ENCODE measurements around the gene FOXP1.

DNA sequence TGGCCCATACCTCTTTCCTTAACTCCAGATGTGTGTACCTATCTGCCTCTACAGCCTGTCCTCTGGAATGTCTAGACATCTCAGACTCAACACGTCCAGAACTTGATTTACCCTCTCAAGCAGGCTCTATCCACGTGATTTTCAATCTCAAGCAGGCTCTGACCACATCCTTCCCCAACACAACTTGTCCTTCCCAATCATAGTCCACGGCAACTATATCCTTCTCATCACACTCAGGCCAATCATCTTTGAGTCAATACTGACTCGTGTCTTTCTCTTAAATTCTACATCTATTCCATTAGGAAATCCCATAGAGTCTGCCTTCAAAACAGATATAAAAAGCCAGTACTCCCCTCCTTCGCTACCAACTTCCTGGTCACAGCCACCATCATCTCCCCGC, 70.4 kb downstream of the FOXP1 start:
- TF ChIP-seq, protein P1, sequence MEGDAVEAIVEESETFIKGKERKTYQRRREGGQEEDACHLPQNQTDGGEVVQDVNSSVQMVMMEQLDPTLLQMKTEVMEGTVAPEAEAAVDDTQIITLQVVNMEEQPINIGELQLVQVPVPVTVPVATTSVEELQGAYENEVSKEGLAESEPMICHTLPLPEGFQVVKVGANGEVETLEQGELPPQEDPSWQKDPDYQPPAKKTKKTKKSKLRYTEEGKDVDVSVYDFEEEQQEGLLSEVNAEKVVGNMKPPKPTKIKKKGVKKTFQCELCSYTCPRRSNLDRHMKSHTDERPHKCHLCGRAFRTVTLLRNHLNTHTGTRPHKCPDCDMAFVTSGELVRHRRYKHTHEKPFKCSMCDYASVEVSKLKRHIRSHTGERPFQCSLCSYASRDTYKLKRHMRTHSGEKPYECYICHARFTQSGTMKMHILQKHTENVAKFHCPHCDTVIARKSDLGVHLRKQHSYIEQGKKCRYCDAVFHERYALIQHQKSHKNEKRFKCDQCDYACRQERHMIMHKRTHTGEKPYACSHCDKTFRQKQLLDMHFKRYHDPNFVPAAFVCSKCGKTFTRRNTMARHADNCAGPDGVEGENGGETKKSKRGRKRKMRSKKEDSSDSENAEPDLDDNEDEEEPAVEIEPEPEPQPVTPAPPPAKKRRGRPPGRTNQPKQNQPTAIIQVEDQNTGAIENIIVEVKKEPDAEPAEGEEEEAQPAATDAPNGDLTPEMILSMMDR (IDR thresholded peaks at IDR 0.05 in 4 of 5, conservative IDR thresholded peaks at IDR 0.05 in 1 of 5), result no peak
- TF ChIP-seq POLR2A (IDR thresholded peaks at IDR 0.05), result no peak
